ENCODE data around the gene SLC44A2. TPM values are rescaled to one million over a fixed set of nuclear protein-coding genes. Genes with fewer than 3 reads are reported as not detected.

Gene SLC44A2
- total RNA-seq (2014; rRNA removed; shearing (Covaris generic); ENCODE audit: low replicate concordance): 0.54 and 3.3 TPM in 2 replicates

GRCh38 chr19:10625003-10625761, at the start of gene SLC44A2:
SLC44A2 (plus strand) TSS chr19:10625553; CDS start chr19:10625634, 81 bp downstream.
- Histone ChIP-seq H3K36me3 (no peaks in the 10 kb centered on the region), H3K4me3 (peak within 1 kb of the TSS; percentile 42), H3K27me3 (no peaks in the 10 kb centered on the region), H3K9me3 (no peaks in the 10 kb centered on the region)
- peak; percentile 61 for DNase-seq

DNA sequence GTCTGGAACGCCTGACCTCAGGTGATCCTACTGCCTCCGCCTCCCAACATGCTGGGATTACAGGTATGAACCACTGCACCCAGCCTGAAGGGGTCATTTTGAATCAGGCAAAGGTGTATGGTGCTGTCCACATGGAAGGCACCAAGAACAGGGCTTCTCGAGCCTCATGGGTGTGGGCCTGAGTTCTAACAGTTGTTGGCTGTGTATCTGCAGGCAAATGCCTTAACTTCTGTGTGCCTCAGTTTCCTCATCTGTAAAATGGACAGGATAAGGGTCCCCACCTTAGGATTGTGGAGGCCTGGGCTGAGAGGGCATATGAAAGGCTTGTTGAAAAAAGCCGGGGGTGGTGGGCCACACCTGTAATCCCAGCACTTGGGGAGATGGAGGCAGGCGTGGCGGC, 47.4 kb upstream of the SLC44A2 start:
- no peaks in the 10 kb centered on the region for H3K27me3 ChIP-seq
- H3K4me3 ChIP-seq: no peak overlapping the region
- H3K9me3 ChIP-seq: no peaks in the 10 kb centered on the region
- no peak for DNase-seq
- H3K36me3 ChIP-seq: no peaks in the 10 kb centered on the region

- Histone ChIP-seq H3K27me3 (peaks cover 4% of the 10 kb centered on the region; the same call in 1 of the 2 replicates), H3K4me3 (no peak overlapping the region), H3K36me3 (no peaks in the 10 kb centered on the region), H3K9me3 (no peaks in the 10 kb centered on the region)
- DNase-seq: peak; percentile 85
Observed at GRCh38 chr19:10580979-10581631, 44.2 kb upstream of the SLC44A2 start.

DNA sequence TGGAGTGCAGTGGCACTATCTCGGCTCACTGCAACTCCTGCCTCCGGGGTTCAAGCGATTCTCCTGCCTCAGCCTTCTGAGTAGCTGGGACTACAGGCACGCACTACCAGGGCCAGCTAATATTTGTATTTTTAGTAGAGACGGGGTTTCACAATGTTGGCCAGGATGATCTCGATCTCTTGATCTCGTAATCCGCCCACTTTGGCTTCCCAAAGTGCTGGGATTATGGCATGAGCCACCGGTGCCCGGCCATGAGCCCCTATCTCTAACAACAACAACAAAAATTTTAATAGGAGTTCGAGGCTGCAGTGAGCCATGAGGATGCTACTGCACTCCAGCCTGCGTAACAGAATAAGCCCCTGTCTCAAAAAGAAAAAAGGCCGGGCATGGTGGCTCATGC, 43.3 kb upstream of the SLC44A2 start:
- peaks cover 9% of the 10 kb centered on the region for H3K27me3 ChIP-seq
- no peaks in the 10 kb centered on the region for H3K36me3 ChIP-seq
- no peak for DNase-seq
- H3K4me3 ChIP-seq: no peak overlapping the region
- no peaks in the 10 kb centered on the region for H3K9me3 ChIP-seq

DNA sequence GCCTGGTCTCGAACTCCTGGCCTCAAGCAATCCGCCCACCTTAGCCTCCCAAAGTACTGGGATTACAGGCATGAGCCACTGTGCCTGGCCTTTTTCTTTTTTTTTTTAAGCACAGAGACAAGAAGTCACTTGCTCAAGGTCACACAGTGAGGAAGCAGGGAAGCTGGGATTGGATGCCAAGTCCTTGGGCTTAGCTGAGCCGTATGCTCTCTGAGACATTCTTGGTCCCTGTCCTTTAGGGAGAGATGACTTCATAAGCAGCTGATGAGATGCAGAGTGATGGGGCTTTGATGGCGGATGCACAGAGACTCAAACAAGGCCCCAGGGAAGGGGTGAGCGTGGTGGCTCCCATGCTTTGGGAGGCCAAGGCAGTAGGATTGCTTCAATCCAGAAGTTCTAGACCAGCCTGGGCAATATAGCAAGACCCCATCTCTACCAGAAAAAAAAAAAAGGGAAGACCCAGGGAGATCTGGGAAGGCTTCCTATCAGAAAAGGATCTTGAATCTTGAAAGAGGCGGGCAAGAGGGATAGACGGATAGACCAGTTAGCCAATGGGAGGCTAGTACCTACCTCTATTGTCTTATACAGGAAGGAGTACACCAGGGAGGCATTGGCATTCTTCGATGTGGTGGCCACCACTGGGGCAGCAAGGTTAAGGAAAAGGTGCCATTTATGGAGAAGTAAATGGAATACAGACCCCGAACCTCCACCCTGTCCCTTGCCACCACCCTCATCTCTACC, 42.1 kb upstream of the SLC44A2 start:
- no peak overlapping the region for H3K4me3 ChIP-seq
- H3K36me3 ChIP-seq: no peaks in the 10 kb centered on the region
- DNase-seq: no peak
- no peaks in the 10 kb centered on the region for H3K9me3 ChIP-seq
- peaks cover 20% of the 10 kb centered on the region for H3K27me3 ChIP-seq

DNA sequence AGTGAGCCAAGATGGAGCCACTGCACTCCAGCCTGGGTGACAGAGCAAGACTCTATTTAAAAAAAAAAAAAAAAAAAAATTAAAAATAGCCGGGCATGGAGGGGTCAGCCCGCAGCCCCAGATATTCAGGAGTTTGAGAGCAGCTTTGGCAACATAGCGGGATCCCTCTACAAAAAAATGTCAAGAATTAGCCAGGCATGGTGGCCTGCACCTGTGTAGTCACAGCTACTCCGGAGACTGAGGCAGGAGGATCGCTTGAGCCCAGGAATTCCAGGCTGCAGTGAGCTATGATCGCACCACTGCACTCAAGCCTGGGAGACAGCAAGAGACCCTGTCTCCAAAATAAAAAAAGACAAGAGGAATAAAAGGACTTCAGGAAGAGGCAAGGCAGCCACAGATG, 39.0 kb upstream of the SLC44A2 start:
- Histone ChIP-seq H3K36me3 (no peaks in the 10 kb centered on the region), H3K4me3 (no peak overlapping the region), H3K27me3 (peaks cover 23% of the 10 kb centered on the region), H3K9me3 (no peaks in the 10 kb centered on the region)
- no peak for DNase-seq

- H3K27me3 ChIP-seq: peaks cover 23% of the 10 kb centered on the region
- DNase-seq: no peak
- H3K4me3 ChIP-seq: no peak within 1 kb of the TSS
- no peaks in the 10 kb centered on the region for H3K9me3 ChIP-seq
- H3K36me3 ChIP-seq: no peaks in the 10 kb centered on the region
Observed at GRCh38 chr19:10587022-10587838, 38.1 kb upstream of the SLC44A2 start, which contains the start of gene AP1M2. AP1M2 (minus strand) TSS chr19:10587312; CDS start chr19:10587231, 81 bp downstream.

- peaks cover 23% of the 10 kb centered on the region for H3K27me3 ChIP-seq
- H3K9me3 ChIP-seq: no peaks in the 10 kb centered on the region
- H3K4me3 ChIP-seq: no peak overlapping the region
- no peaks in the 10 kb centered on the region for H3K36me3 ChIP-seq
- no peak for DNase-seq
Observed at GRCh38 chr19:10587839-10588150, 37.6 kb upstream of the SLC44A2 start.

- no peak for DNase-seq
- Histone ChIP-seq H3K36me3 (no peaks in the 10 kb centered on the region), H3K27me3 (peaks cover 16% of the 10 kb centered on the region), H3K4me3 (no peak overlapping the region), H3K9me3 (no peaks in the 10 kb centered on the region)
Observed at GRCh38 chr19:10593148-10593547, 32.2 kb upstream of the SLC44A2 start.

DNA sequence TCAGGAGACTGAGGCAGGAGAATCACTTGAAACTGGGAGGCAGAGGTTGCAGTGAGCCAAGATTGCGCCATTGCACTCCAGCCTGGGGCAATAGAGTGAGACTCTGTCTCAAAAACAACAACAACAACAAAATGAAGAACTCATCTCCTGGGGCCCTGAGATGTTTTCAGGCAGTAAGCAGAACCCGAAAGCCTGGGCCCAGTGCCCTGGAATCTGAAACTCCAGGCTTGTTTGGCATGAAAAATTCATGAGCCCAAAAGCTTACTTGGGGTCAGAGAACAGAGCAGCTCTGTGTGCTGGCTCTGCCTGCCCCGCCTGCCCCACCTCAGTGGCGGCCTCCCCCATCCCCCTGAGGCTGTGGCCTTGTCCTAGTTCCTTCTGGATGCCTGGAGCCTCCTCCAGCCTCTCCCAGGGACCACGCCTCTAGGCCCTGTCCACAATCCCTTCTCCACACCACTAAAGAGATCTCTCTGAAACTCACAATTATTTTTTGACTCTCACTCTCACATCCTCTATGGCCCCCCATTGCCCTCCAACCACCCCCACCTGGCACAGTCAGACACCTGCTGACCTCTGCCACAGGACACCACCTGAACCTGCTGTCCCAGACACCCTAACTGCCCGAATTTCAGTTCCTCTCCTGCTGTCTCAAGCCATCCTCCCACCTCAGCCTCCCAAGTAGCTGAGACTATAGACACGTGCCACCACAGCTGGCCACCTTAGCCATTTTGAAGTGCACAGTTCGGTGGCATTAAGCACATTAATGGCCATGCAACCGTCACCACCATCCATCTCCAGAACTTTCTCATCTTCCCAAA, 31.3 kb upstream of the SLC44A2 start:
- no peak for DNase-seq
- no peaks in the 10 kb centered on the region for H3K36me3 ChIP-seq
- H3K4me3 ChIP-seq: no peak overlapping the region
- H3K27me3 ChIP-seq: peaks cover 18% of the 10 kb centered on the region
- no peaks in the 10 kb centered on the region for H3K9me3 ChIP-seq

DNA sequence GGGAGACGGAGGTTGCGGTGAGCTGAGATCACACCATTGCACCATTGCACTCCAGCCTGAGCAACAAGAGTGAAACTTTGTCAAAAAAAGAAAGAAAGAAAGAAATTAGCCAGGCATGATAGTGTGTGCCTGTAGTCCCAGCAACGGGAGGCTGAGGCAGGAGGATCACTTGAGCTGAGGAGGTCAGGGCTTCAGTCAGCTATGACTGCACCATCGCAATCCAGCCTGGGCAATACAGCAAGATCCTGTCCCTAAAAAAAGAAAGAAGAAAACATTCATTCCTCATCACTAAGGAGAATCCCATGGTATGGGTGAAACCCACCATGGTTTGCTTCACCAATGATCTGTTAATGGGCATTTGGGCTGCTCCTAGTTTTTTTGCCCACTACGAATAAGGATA, 25.2 kb upstream of the SLC44A2 start:
- H3K9me3 ChIP-seq: no peaks in the 10 kb centered on the region
- peaks cover 38% of the 10 kb centered on the region for H3K27me3 ChIP-seq
- H3K36me3 ChIP-seq: no peaks in the 10 kb centered on the region
- no peak overlapping the region for H3K4me3 ChIP-seq
- DNase-seq: no peak

DNA sequence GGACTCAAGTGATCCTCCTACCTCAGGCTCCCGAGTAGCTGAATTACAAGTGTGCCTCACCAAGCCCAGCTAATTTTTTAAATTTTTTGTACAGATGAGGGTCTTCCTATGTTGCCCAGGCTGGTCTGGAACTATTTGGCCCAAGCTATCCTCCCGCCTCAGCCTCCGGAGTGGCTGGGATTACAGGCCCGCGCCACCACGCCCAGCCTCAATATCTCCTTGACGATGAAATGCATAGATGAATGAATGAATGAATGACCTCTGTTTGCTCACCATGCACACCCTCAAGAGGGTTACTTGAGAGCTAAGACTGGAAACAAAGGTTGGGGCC, 23.4 kb upstream of the SLC44A2 start:
- DNase-seq: no peak
- Histone ChIP-seq H3K27me3 (peaks cover 32% of the 10 kb centered on the region), H3K9me3 (no peaks in the 10 kb centered on the region), H3K36me3 (no peaks in the 10 kb centered on the region), H3K4me3 (peak overlapping the region; percentile 12; the same call in 1 of the 2 replicates)

DNA sequence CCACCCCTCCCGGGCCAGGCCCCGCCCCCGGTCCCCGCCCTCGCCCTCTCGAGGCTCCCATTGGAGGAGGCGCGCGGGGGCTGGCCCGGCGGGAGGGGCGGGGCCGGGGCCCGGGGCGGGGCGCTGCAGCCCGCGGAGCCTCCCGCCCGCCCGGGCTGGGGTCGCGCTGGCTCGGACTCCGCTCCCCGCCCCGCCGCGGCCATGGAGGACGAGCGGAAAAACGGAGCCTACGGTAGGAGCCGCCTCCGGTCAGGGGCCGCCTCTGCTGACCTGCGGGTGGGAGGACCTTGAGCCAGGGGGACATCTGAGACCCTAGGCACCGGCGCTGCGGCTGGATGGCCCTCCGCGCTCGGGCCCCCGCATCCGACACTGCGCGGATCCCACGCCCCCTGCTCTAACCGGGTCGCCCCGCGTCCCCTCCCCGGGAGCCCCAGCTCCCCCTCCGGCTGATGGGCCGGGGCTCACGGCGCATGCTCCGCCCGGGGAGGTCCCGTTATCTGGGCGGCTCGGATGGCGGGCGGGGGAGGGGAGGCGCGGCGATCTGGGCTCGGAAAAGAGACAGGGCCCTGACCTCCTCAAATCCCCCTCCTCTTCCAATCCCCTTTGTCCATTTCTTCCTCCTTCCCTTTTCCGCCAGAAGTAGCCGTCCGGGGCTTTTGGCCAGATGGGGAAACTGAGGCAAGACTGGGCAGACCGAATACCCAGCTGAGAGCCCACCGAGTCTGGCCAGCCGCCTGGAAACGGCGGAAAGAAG, 22.8 kb upstream of the SLC44A2 start:
- H3K36me3 ChIP-seq: no peaks in the 10 kb centered on the region
- no peaks in the 10 kb centered on the region for H3K9me3 ChIP-seq
- peaks cover 31% of the 10 kb centered on the region for H3K27me3 ChIP-seq
- H3K4me3 ChIP-seq: peak overlapping the region; percentile 66
- peak; percentile 73 for DNase-seq

GRCh38 chr19:10603084-10603872, 22.1 kb upstream of the SLC44A2 start:
- Histone ChIP-seq H3K36me3 (no peaks in the 10 kb centered on the region), H3K4me3 (peak overlapping the region; percentile 66), H3K9me3 (no peaks in the 10 kb centered on the region), H3K27me3 (peaks cover 24% of the 10 kb centered on the region)
- DNase-seq: no peak

Measured in MG63 (cell line).